OCI-LY3 (cell line): ENCODE measurements around the gene GAA.

Source experiments
- CTCF ChIP-seq: fragments of 200-600, 300-600 bp; sonication (generic); IDR thresholded peaks from 2 replicates; pipeline ENCODE4 v1.5.1; 2014; ENCODE audit warnings: antibody characterized with exemption, low read length, low read depth
- EZH2phosphoT487 ChIP-seq: fragments of 200-600 bp; shearing (Covaris generic); IDR thresholded peaks from 2 replicates; pipeline ENCODE4 v1.6.1; 2018; ENCODE audit warnings: antibody characterized with exemption, mixed run types, low read depth

- TF ChIP-seq CTCF (no peak), EZH2phosphoT487 (no peak)
Observed at GRCh38 chr17:80164185-80164584, 62.8 kb downstream of the GAA start.
